ENCODE data around the gene STAT5B. TPM values are rescaled to one million over a fixed set of nuclear protein-coding genes. Genes with fewer than 3 reads are reported as not detected.
"Not testable (repeated sequence)": the region's sequence is repeated elsewhere in the genome, so short reads cannot be mapped to it uniquely, and the experiment has no call there.

The STAT5B gene
- total and polyA plus RNA-seq, 2 of the 13 experiments (the other 11 are each of a cell fraction or from before 2014, with no cell fraction given), result 21.0 to 42.8 TPM

DNA sequence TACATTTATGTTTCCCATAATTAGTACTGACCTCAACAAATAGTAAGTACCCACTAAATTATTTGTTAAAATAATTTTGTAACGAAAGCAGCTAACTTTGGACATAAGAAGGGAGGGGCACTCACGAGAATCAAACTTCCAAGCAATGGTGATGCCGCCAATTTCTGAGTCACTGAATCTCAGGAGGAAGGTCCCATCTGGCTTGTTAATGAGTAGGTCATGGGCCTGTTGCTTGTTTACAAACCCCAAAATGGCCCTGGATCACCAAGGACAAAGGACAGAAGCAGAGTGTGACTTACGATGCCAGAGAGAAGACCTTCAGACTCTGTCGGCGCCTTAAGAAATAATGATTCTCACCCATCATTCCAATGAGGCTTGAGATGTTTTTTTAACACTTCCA lies 66.1 kb downstream of the STAT5B start:
- Histone ChIP-seq H3K4me3 (replicated peaks in 1 of 3; ENCODE audit: insufficient read depth in 1 of 3, low read depth in 2 of 3, low read length in 3 of 3) (no peak overlapping the region), H3K27ac (ENCODE audit: extremely low read length, insufficient read depth, low read length) (no peak overlapping the region), H3K79me2 (ENCODE audit: insufficient read depth, low read length) (no peaks in the 10 kb centered on the region), H2AFZ (ENCODE audit: low read length) (no peak overlapping the region), H3K27me3 (ENCODE audit: control insufficient read depth in 1 of 2, insufficient read depth in 2 of 2, low read length in 2 of 2) (no peaks in the 10 kb centered on the region), H3K9me3 (ENCODE audit: low read length) (no peaks in the 10 kb centered on the region), H3K4me1 (ENCODE audit: insufficient read depth, low read length) (no peaks in the 10 kb centered on the region), H4K20me1 (ENCODE audit: insufficient read depth, low read length) (no peaks in the 10 kb centered on the region), H3K9ac (ENCODE audit: insufficient read depth, low read depth, low read length) (no peak overlapping the region), H3K36me3 (replicated peaks in 1 of 2; ENCODE audit: control insufficient read depth in 1 of 2, insufficient read depth in 2 of 2, low read length in 2 of 2) (peaks cover 14 to 39% of the 10 kb centered on the region in 2 experiments), H3K4me2 (ENCODE audit: low read depth, low read length) (no peak overlapping the region)
- CTCF ChIA-PET (ENCODE audit: low intra/inter-chr PET ratio, low total read pairs), result no interaction called here
- no peak for DNase-seq (ENCODE audit: low spot score)
- no peak for ATAC-seq
- POLR2A ChIA-PET, result no interaction called here
- intact Hi-C loops (cut with micrococcal nuclease; ENCODE audit: unreplicated experiment) (no loop called here), in situ Hi-C loops (cut with HindIII; ENCODE audit: extremely low pct_ligation_motif_present, low pct_unique_long_range_greater_than_20kb) (no loop called here)
- TF ChIP-seq KLF16 (CRISPR knock-in tag; IDR thresholded peaks at IDR 0.05) (no peak), ZNF207 (IDR thresholded peaks at IDR 0.05; ENCODE audit: borderline replicate concordance) (no peak), U2AF1 (optimal IDR thresholded peaks at IDR 0.05; ENCODE audit: low read depth, low read length) (no peak), SMAD3 (CRISPR knock-in tag; IDR thresholded peaks at IDR 0.05) (no peak), ZFP1 (CRISPR knock-in tag; IDR thresholded peaks at IDR 0.05) (no peak)
- no TSS peak for BruUV-seq (replicated peaks)
- no peak for FAIRE-seq
- 96% methylated on average over 6 of the region's 6 CpGs for WGBS (ENCODE audit: low lambda C conversion rate)

DNA sequence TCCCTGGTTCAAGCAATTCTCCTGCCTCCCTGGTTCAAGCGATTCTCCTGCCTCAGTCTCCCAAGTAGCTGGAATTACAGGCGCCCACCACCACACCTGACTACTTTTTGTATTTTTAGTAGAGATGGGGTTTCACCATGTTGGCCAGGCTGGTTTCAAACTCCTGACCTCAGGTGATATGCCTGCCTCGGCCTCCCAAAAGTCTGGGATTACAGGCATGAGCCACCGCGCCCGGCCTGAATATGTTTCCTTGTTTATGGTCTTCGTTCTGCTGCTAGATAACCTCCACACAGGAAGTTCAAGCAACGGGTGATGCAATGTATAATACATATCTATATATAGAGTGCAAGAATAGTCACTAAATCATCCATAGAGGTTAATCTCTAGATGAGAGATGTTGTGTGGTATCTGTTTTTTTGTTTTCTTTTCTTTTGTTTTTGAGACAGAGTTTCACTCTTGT lies 70.0 kb downstream of the STAT5B start:
- POLR2A ChIA-PET; CTCF ChIA-PET (ENCODE audit: low intra/inter-chr PET ratio, low total read pairs): not testable (repeated sequence)

More for the DNA sequence above, 70.0 kb downstream of the STAT5B start:
- H2AFZ ChIP-seq (ENCODE audit: low read length); BruUV-seq (replicated peaks); H3K79me2 ChIP-seq (ENCODE audit: insufficient read depth, low read length); H3K4me2 ChIP-seq (ENCODE audit: low read depth, low read length); H3K9me3 ChIP-seq (ENCODE audit: low read length); H3K27me3 ChIP-seq (ENCODE audit: control insufficient read depth in 1 of 2, insufficient read depth in 2 of 2, low read length in 2 of 2); H3K27ac ChIP-seq (ENCODE audit: extremely low read length, insufficient read depth, low read length); H3K9ac ChIP-seq (ENCODE audit: insufficient read depth, low read depth, low read length); DNase-seq (ENCODE audit: low spot score); ATAC-seq; H3K4me1 ChIP-seq (ENCODE audit: insufficient read depth, low read length); FAIRE-seq; H4K20me1 ChIP-seq (ENCODE audit: insufficient read depth, low read length); in situ Hi-C loops (cut with HindIII; ENCODE audit: extremely low pct_ligation_motif_present, low pct_unique_long_range_greater_than_20kb); H3K4me3 ChIP-seq (replicated peaks in 1 of 3; ENCODE audit: insufficient read depth in 1 of 3, low read depth in 2 of 3, low read length in 3 of 3); intact Hi-C loops (cut with micrococcal nuclease; ENCODE audit: unreplicated experiment): not testable (repeated sequence)
- WGBS (ENCODE audit: low lambda C conversion rate), result 97% methylated on average over 8 of the region's 8 CpGs
- peaks cover 12 to 39% of the 10 kb centered on the region in 2 experiments for H3K36me3 ChIP-seq (replicated peaks in 1 of 2; ENCODE audit: control insufficient read depth in 1 of 2, insufficient read depth in 2 of 2, low read length in 2 of 2)
